PC-9 (cell line): Measurements from ENCODE around the gene CDHR2. TPM values are rescaled to one million over a fixed set of nuclear protein-coding genes. Genes with fewer than 3 reads are reported as not detected.

Source experiments
- BruUV-seq: library from RNA; stranded (reverse); fragments of 400-500 nt; replicated peaks from 2 replicates; lab custom pipeline; 2021; lab: Mats Ljungman, UMichigan
- CTCF ChIA-PET: fragments of 300-600 bp; sonication (Branson Sonifier 250); formaldehyde crosslinking; loops from one replicate; lab custom pipeline; 2022; ENCODE audit warnings: antibody characterized with exemption; lab: Charles Lee
- POLR2A ChIA-PET: fragments of 300-600 bp; sonication (Branson Sonifier 250); formaldehyde crosslinking; loops from one replicate; lab custom pipeline; 2022; ENCODE audit warnings: antibody characterized with exemption; ENCODE audit not compliant: unreplicated experiment; lab: Charles Lee
- DNase-seq, 2 experiments: peaks; one replicate each; pipeline versions ENCODE4 v3.0.0 to v3.0.0-alpha.2; 2015 to 2022; ENCODE audit warnings: mixed read lengths in 1 of 2
- H2AFZ ChIP-seq: fragments of 200-600 bp; sonication (generic); 2 replicates; pipeline ENCODE4 v1.8.1; 2017; ENCODE audit warnings: antibody characterized with exemption
- H3F3A ChIP-seq: fragments of 200-600 bp; sonication (generic); 2 replicates; pipeline ENCODE4 v1.8.1; 2017; ENCODE audit warnings: antibody characterized with exemption, mild to moderate bottlenecking, low read depth; ENCODE audit not compliant: insufficient read depth
- H3K27ac ChIP-seq: fragments of 200-600 bp; sonication (generic); 2 replicates; pipeline ENCODE4 v1.6.1; 2016; ENCODE audit warnings: mixed run types
- H3K27me3 ChIP-seq: fragments of 200-600 bp; sonication (generic); 2 replicates; pipeline ENCODE4 v1.6.1; 2016; ENCODE audit warnings: low read depth, mixed run types; ENCODE audit not compliant: insufficient read depth
- H3K36me3 ChIP-seq: fragments of 200-600 bp; sonication (generic); 2 replicates; pipeline ENCODE4 v1.6.1; 2016; ENCODE audit warnings: low read depth, mixed run types
- H3K4me1 ChIP-seq: fragments of 200-600 bp; sonication (generic); replicated peaks from 2 replicates; pipeline ENCODE4 v1.6.1; 2016; ENCODE audit warnings: mixed run types; ENCODE audit not compliant: insufficient read depth
- H3K4me2 ChIP-seq: fragments of 200-600 bp; sonication (generic); 2 replicates; pipeline ENCODE4 v1.6.1; 2017; ENCODE audit warnings: mixed run types
- H3K4me3 ChIP-seq: fragments of 200-600 bp; sonication (generic); 2 replicates; pipeline ENCODE4 v1.6.1; 2016; ENCODE audit warnings: mixed run types
- H3K79me2 ChIP-seq: fragments of 200-600 bp; sonication (generic); 2 replicates; pipeline ENCODE4 v1.6.1; 2017; ENCODE audit warnings: low read depth, mixed run types
- H3K9me2 ChIP-seq: fragments of 200-600 bp; sonication (generic); 2 replicates; pipeline ENCODE4 v1.8.1; 2017; ENCODE audit warnings: mild to moderate bottlenecking; ENCODE audit not compliant: insufficient read depth
- H3K9me3 ChIP-seq: fragments of 200-600 bp; sonication (generic); 2 replicates; pipeline ENCODE4 v1.8.1; 2016; ENCODE audit warnings: low read depth; ENCODE audit not compliant: insufficient read depth
- H4K20me1 ChIP-seq: fragments of 200-600 bp; sonication (generic); 2 replicates; pipeline ENCODE4 v1.8.1; 2017; ENCODE audit not compliant: insufficient read depth
- CTCF ChIP-seq: fragments of 200-600 bp; sonication (generic); conservative IDR thresholded peaks from 2 replicates; pipeline ENCODE4 v1.6.1; 2017; ENCODE audit warnings: mixed run types, antibody characterized with exemption, mild to moderate bottlenecking, moderate library complexity
- EZH2 ChIP-seq: fragments of 200-600 bp; sonication (generic); IDR thresholded peaks from 2 replicates; pipeline ENCODE4 v1.8.0; 2017; ENCODE audit warnings: antibody characterized with exemption, low read depth
- intact Hi-C: fragments of 100-400 bp; cut with micrococcal nuclease; formaldehyde crosslinking; loops from one replicate; pipeline ENCODE4 v1.10.0; 2022; ENCODE audit not compliant: unreplicated experiment
- total RNA-seq: library from RNA; stranded (reverse); gene quantifications from 2 replicates; pipeline ENCODE4 v1.2.3, GENCODE V29; 2021

The CDHR2 gene
- total RNA-seq, 1 experiment from 2014 or later, result not detected

GRCh38 chr5:176534640-176535039 lies 14.5 kb upstream of the CDHR2 start:
- H3K4me2 ChIP-seq, result peak overlapping the region; percentile 89
- TF ChIP-seq CTCF (no peak), EZH2 (no peak)
- no TSS peak for BruUV-seq
- H3K9me2 ChIP-seq, result no peaks in the 10 kb centered on the region
- H3F3A ChIP-seq, result peaks cover 21% of the 10 kb centered on the region
- H3K4me3 ChIP-seq, result no peak overlapping the region
- DNase-seq, result no peak
- H3K4me1 ChIP-seq, result peaks cover 17% of the 10 kb centered on the region
- H3K36me3 ChIP-seq, result 0 out of 2 replicates have a peak, but pooled peaks cover 3% of the 10 kb centered on the region
- ChIA-PET CTCF (interaction anchor here (1.0 kb wide), 1 partner anchor 118 kb away, joined by 6 read pairs; no protein-coding TSS in a partner anchor), POLR2A (no interaction called here)
- no peak overlapping the region for H3K27ac ChIP-seq
- intact Hi-C loops, result loop anchor here (5.0 to 10.0 kb wide), 2 partner anchors 288 to 470 kb away; partner anchors contain the start of gene UIMC1
- peaks cover 49% of the 10 kb centered on the region for H3K79me2 ChIP-seq
- no peaks in the 10 kb centered on the region for H3K27me3 ChIP-seq
- no peak overlapping the region for H2AFZ ChIP-seq
- no peaks in the 10 kb centered on the region for H3K9me3 ChIP-seq
- H4K20me1 ChIP-seq, result peaks cover 32% of the 10 kb centered on the region

- Histone ChIP-seq H3K27me3 (no peaks in the 10 kb centered on the region), H3K9me2 (no peaks in the 10 kb centered on the region), H3K36me3 (0 out of 2 replicates have a peak, but pooled peaks cover 3% of the 10 kb centered on the region), H4K20me1 (peaks cover 32% of the 10 kb centered on the region), H3K4me1 (peaks cover 17% of the 10 kb centered on the region), H3K4me2 (peak overlapping the region; percentile 89), H2AFZ (no peak overlapping the region), H3K79me2 (peaks cover 49% of the 10 kb centered on the region), H3F3A (peaks cover 21% of the 10 kb centered on the region), H3K4me3 (peak overlapping the region; percentile 99), H3K27ac (0 out of 2 replicates have a peak overlapping the region, but pooled peaks have one; percentile 79), H3K9me3 (no peaks in the 10 kb centered on the region)
- BruUV-seq, result no TSS peak
- no peak for TF ChIP-seq CTCF
- TF ChIP-seq EZH2, result no peak
- CTCF ChIA-PET, result interaction anchor here (1.0 kb wide), 1 partner anchor 118 kb away, joined by 6 read pairs; no protein-coding TSS in a partner anchor
- intact Hi-C loops, result loop anchor here (5.0 to 10.0 kb wide), 2 partner anchors 287 to 470 kb away; partner anchors contain the start of gene UIMC1
- POLR2A ChIA-PET, result interaction anchor here (0.6 kb wide), 1 partner anchor 125 kb away, joined by 5 read pairs; no protein-coding TSS in a partner anchor
- DNase-seq, result peak in 1 of 2 experiments; percentile 29
Measured at GRCh38 chr5:176535101-176535663, 14.0 kb upstream of the CDHR2 start.

- CTCF ChIA-PET, result interaction anchor here (1.0 kb wide), 1 partner anchor 119 kb away, joined by 6 read pairs; no protein-coding TSS in a partner anchor
- POLR2A ChIA-PET, result interaction anchor here (0.5 to 0.6 kb wide), 3 partner anchors 72 to 146 kb away, joined by 3 to 11 read pairs (median 5); no protein-coding TSS in a partner anchor
- H2AFZ ChIP-seq, result no peak overlapping the region
- DNase-seq, result no peak
- H3K79me2 ChIP-seq, result peaks cover 49% of the 10 kb centered on the region
- no peaks in the 10 kb centered on the region for H3K9me3 ChIP-seq
- H3F3A ChIP-seq, result peaks cover 21% of the 10 kb centered on the region
- 0 out of 2 replicates have a peak, but pooled peaks cover 3% of the 10 kb centered on the region for H3K36me3 ChIP-seq
- H3K9me2 ChIP-seq, result no peaks in the 10 kb centered on the region
- peaks cover 17% of the 10 kb centered on the region for H3K4me1 ChIP-seq
- peak overlapping the region; percentile 79 for H3K27ac ChIP-seq
- H3K4me2 ChIP-seq, result peak overlapping the region; percentile 89
- BruUV-seq, result TSS peak; percentile 57
- H3K4me3 ChIP-seq, result peak overlapping the region; percentile 99
- intact Hi-C loops, result loop anchor here (5.0 to 10.0 kb wide), 2 partner anchors 287 to 469 kb away; partner anchors contain the start of gene UIMC1
- no peaks in the 10 kb centered on the region for H3K27me3 ChIP-seq
- TF ChIP-seq CTCF (no peak), EZH2 (no peak)
- H4K20me1 ChIP-seq, result peaks cover 32% of the 10 kb centered on the region
Measured at GRCh38 chr5:176535664-176536131, 13.4 kb upstream of the CDHR2 start.
